Kidney glomerular epithelial cell (primary cell): ENCODE measurements around the gene TP53.
"Not testable (repeated sequence)": the region's sequence is repeated elsewhere in the genome, so short reads cannot be mapped to it uniquely, and the experiment has no call there.

Experiments used
- DNase-seq: peaks from one replicate; lab custom pipeline; 2025; lab: John Stamatoyannopoulos, UW

The TP53 gene

GRCh38 chr17:7631398-7632380 lies 55.6 kb downstream of the TP53 start:
- no peak for DNase-seq

GRCh38 chr17:7629939-7630571 lies 57.2 kb downstream of the TP53 start, which contains the start of gene SHBG:
Gene SHBG, plus strand, starts transcription at chr17:7630135. Its CDS starts 38 bp downstream, at chr17:7630173.
- DNase-seq: no peak

GRCh38 chr17:7627250-7628121 lies 59.8 kb downstream of the TP53 start, which contains the start of gene SAT2:
Gene SAT2, minus strand, starts transcription at chr17:7627821. Its CDS starts 186 bp downstream, at chr17:7627635.
- peak; percentile 78 for DNase-seq

GRCh38 chr17:7626956-7627249 lies 60.4 kb downstream of the TP53 start:
- DNase-seq: no peak

GRCh38 chr17:7626307-7626706 lies 61.0 kb downstream of the TP53 start:
- no peak for DNase-seq

GRCh38 chr17:7625749-7626148 lies 61.5 kb downstream of the TP53 start:
- DNase-seq: not testable (repeated sequence)

GRCh38 chr17:7623661-7624060 lies 63.6 kb downstream of the TP53 start:
- no peak for DNase-seq

- DNase-seq: no peak
These were observed 66.5 kb downstream of the TP53 start for GRCh38 chr17:7620835-7621234.

- no peak for DNase-seq
These were observed 68.7 kb downstream of the TP53 start for GRCh38 chr17:7618608-7619007.
